Cardiac fibroblast (primary cell): Measurements from ENCODE around the gene TBX2.

ENCODE experiments used
- DNase-seq, 2 donors: peaks; one replicate each; pipeline versions ENCODE4 v3.0.0 to v3.0.0-alpha.2; 2010; ENCODE audit warnings: low read depth in 2 of 2
- H3K4me3 ChIP-seq, 2 donors: replicated peaks in 1 of 2; 1 replicate in 1 of 2; 2 replicates in 1 of 2; pipeline ENCODE4 v1.5.1; 2011; ENCODE audit warnings: low read depth in 2 of 2, low read length in 2 of 2, mild to moderate bottlenecking in 2 of 2, moderate library complexity in 1 of 2
- CTCF ChIP-seq: IDR thresholded peaks from one replicate; pipeline ENCODE4 v1.5.1; 2011; ENCODE audit warnings: low read depth, mild to moderate bottlenecking, low read length, inconsistent platforms

Gene TBX2

GRCh38 chr17:61416540-61417363, 17.1 kb downstream of the TBX2 start:
- peak; percentile 89 to 90 for DNase-seq
- TF ChIP-seq CTCF: peak; percentile 98
- H3K4me3 ChIP-seq: peak overlapping the region; percentile 1 to 32

GRCh38 chr17:61418449-61418848, 18.8 kb downstream of the TBX2 start:
- H3K4me3 ChIP-seq: no peak overlapping the region
- TF ChIP-seq CTCF: no peak
- peak in 1 of 2 donors; percentile 9 for DNase-seq

GRCh38 chr17:61419496-61420046, 19.9 kb downstream of the TBX2 start:
- no peak overlapping the region for H3K4me3 ChIP-seq
- DNase-seq: no peak
- no peak for TF ChIP-seq CTCF

GRCh38 chr17:61420052-61420451, 20.4 kb downstream of the TBX2 start:
- DNase-seq: no peak
- no peak overlapping the region for H3K4me3 ChIP-seq
- no peak for TF ChIP-seq CTCF

- no peak for TF ChIP-seq CTCF
- DNase-seq: no peak
- H3K4me3 ChIP-seq: no peak overlapping the region
Observed at GRCh38 chr17:61420745-61421398, 21.2 kb downstream of the TBX2 start.

GRCh38 chr17:61421460-61421859, 21.8 kb downstream of the TBX2 start:
- DNase-seq: no peak
- no peak overlapping the region for H3K4me3 ChIP-seq
- TF ChIP-seq CTCF: no peak
